MM.1S (cell line): Measurements from ENCODE around the gene MS4A14.

Source experiments
- DNase-seq: peaks from one replicate; pipeline ENCODE4 v3.0.0-alpha.2; 2015
- H2AFZ ChIP-seq: fragments of 300-600 bp; sonication (generic); 2 replicates; pipeline ENCODE4 v1.6.0; 2016; ENCODE audit warnings: antibody characterized with exemption, low read length
- H3F3A ChIP-seq: fragments of 300-600 bp; sonication (generic); 2 replicates; pipeline ENCODE4 v1.6.1; 2016; ENCODE audit warnings: mild to moderate bottlenecking, antibody characterized with exemption, low read length, moderate library complexity, mixed read lengths; ENCODE audit not compliant: insufficient read depth
- H3K27ac ChIP-seq: fragments of 300-600 bp; sonication (generic); 2 replicates; pipeline ENCODE4 v1.5.1; 2016; ENCODE audit warnings: mild to moderate bottlenecking, low read length
- H3K27me3 ChIP-seq: fragments of 300-600 bp; sonication (generic); replicated peaks from 2 replicates; pipeline ENCODE4 v1.6.0; 2016; ENCODE audit warnings: low read length; ENCODE audit not compliant: insufficient read depth
- H3K36me3 ChIP-seq: fragments of 300-600 bp; sonication (generic); replicated peaks from 2 replicates; pipeline ENCODE4 v1.6.1; 2016; ENCODE audit warnings: mild to moderate bottlenecking, low read length, mixed read lengths; ENCODE audit not compliant: insufficient read depth
- H3K4me1 ChIP-seq: fragments of 300-600 bp; sonication (generic); 2 replicates; pipeline ENCODE4 v1.6.1; 2016; ENCODE audit warnings: low read length, mixed read lengths
- H3K4me2 ChIP-seq: fragments of 300-600 bp; sonication (generic); 2 replicates; pipeline ENCODE4 v1.6.0; 2016; ENCODE audit warnings: low read depth, low read length
- H3K4me3 ChIP-seq: fragments of 300-600 bp; sonication (generic); 2 replicates; pipeline ENCODE4 v1.5.1; 2016; ENCODE audit warnings: low read length, mixed read lengths
- H3K79me2 ChIP-seq: fragments of 300-600 bp; sonication (generic); 2 replicates; pipeline ENCODE4 v1.6.1; 2016; ENCODE audit warnings: mixed run types, low read length, mixed read lengths
- H3K9ac ChIP-seq: fragments of 300-600 bp; sonication (generic); 2 replicates; pipeline ENCODE4 v1.6.1; 2016; ENCODE audit warnings: low read length, mixed read lengths
- H3K9me2 ChIP-seq: fragments of 300-600 bp; sonication (generic); replicated peaks from 2 replicates; pipeline ENCODE4 v1.6.1; 2016; ENCODE audit warnings: mild to moderate bottlenecking, low read length, mixed read lengths; ENCODE audit not compliant: insufficient read depth
- H3K9me3 ChIP-seq: fragments of 300-600 bp; sonication (generic); replicated peaks from 2 replicates; pipeline ENCODE4 v1.6.1; 2016; ENCODE audit warnings: mild to moderate bottlenecking, low read length, mixed read lengths; ENCODE audit not compliant: insufficient read depth
- H4K20me1 ChIP-seq: fragments of 300-600 bp; sonication (generic); 2 replicates; pipeline ENCODE4 v1.6.1; 2016; ENCODE audit warnings: mild to moderate bottlenecking, low read length, moderate library complexity, mixed read lengths; ENCODE audit not compliant: insufficient read depth
- EZH2 ChIP-seq: fragments of 300-600 bp; sonication (generic); optimal IDR thresholded peaks from 2 replicates; pipeline ENCODE3; 2017; ENCODE audit warnings: low read depth, mild to moderate bottlenecking, antibody characterized with exemption, low read length, mixed read lengths
- EZH2phosphoT487 ChIP-seq: fragments of 300-600 bp; sonication (generic); IDR thresholded peaks from 2 replicates; pipeline ENCODE4 v1.6.1; 2018; ENCODE audit warnings: antibody characterized with exemption, low read length
- TF ChIP-seq, protein P1 (sequence below): fragments of 300-600 bp; sonication (generic); IDR thresholded peaks from 2 replicates; pipeline ENCODE4 v1.5.1; 2016; ENCODE audit warnings: antibody characterized with exemption, low read length, mixed read lengths

The MS4A14 gene

DNA sequence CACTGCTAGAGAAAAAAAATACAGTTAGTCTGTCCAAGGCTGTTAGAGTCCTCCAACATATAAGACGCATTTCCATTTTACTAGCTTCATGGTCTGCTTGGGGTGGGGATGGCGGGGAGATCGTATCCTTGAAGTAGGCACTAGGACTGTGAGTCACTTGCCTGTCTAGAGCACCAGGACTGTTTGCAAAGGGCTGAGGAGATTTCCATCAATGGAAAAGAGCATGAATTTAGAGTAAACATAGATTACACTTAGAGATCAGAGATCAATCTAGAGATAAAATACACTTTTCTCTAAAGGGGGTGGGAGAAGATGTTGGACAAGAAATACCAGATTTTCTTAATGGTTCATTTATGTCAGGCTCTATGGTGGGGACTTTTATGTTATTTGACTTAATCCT, 19.7 kb upstream of the MS4A14 start:
- no peaks in the 10 kb centered on the region for H3K9me2 ChIP-seq
- H3K27ac ChIP-seq = no peak overlapping the region
- H4K20me1 ChIP-seq = no peaks in the 10 kb centered on the region
- H3K4me1 ChIP-seq = peaks cover 3% of the 10 kb centered on the region
- no peaks in the 10 kb centered on the region for H3K79me2 ChIP-seq
- no peak overlapping the region for H3K4me3 ChIP-seq
- DNase-seq = no peak
- no peak for TF ChIP-seq EZH2
- no peak for TF ChIP-seq EZH2phosphoT487
- TF ChIP-seq, protein P1, sequence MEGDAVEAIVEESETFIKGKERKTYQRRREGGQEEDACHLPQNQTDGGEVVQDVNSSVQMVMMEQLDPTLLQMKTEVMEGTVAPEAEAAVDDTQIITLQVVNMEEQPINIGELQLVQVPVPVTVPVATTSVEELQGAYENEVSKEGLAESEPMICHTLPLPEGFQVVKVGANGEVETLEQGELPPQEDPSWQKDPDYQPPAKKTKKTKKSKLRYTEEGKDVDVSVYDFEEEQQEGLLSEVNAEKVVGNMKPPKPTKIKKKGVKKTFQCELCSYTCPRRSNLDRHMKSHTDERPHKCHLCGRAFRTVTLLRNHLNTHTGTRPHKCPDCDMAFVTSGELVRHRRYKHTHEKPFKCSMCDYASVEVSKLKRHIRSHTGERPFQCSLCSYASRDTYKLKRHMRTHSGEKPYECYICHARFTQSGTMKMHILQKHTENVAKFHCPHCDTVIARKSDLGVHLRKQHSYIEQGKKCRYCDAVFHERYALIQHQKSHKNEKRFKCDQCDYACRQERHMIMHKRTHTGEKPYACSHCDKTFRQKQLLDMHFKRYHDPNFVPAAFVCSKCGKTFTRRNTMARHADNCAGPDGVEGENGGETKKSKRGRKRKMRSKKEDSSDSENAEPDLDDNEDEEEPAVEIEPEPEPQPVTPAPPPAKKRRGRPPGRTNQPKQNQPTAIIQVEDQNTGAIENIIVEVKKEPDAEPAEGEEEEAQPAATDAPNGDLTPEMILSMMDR = no peak
- H2AFZ ChIP-seq = no peak overlapping the region
- H3F3A ChIP-seq = no peaks in the 10 kb centered on the region
- H3K36me3 ChIP-seq = no peaks in the 10 kb centered on the region
- H3K9me3 ChIP-seq = no peaks in the 10 kb centered on the region
- H3K9ac ChIP-seq = no peak overlapping the region
- H3K27me3 ChIP-seq = no peaks in the 10 kb centered on the region
- H3K4me2 ChIP-seq = no peak overlapping the region

DNA sequence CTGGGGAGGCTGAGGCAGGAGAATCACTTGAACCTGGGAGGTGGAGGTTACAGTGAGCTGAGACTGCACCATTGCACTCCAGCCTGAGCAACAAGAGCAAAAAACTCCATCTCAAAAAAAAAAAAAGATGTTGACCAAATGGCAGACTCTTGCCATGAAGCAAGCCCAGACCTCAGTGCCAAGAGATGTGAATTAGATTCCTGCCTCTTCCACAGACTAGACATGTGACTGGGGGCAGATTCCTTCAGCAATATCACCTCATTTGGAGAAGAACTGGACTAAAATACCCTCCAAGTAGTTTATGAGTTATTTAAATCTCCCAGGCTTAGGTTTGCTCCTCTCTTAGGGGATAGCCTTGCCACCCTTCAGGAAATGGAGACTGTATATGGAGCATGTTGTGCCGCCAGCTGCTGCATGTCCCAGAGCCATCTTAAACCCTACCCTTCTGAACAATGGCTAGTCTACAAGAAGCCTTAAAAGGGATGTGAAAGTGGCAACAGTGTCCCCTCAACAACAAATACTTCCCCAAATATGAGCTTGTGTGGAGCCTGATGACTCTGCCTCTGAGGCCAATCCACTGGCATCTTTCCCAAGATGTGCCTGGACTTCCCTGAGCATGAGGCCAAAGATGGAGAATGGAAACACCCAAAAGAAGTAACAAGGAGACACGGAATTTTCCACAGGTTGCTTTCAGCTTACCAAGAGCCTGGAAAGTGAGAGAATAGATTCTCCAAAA, 18.7 kb upstream of the MS4A14 start:
- no peak overlapping the region for H3K9ac ChIP-seq
- H3K36me3 ChIP-seq = no peaks in the 10 kb centered on the region
- TF ChIP-seq, protein P1 = no peak
- no peak for TF ChIP-seq EZH2phosphoT487
- TF ChIP-seq EZH2 = no peak
- H3F3A ChIP-seq = no peaks in the 10 kb centered on the region
- H4K20me1 ChIP-seq = no peaks in the 10 kb centered on the region
- no peaks in the 10 kb centered on the region for H3K79me2 ChIP-seq
- no peaks in the 10 kb centered on the region for H3K9me2 ChIP-seq
- H3K4me1 ChIP-seq = peaks cover 3% of the 10 kb centered on the region
- no peak overlapping the region for H3K4me3 ChIP-seq
- no peak overlapping the region for H3K4me2 ChIP-seq
- H3K27ac ChIP-seq = no peak overlapping the region
- H3K27me3 ChIP-seq = no peaks in the 10 kb centered on the region
- H2AFZ ChIP-seq = no peak overlapping the region
- DNase-seq = no peak
- no peaks in the 10 kb centered on the region for H3K9me3 ChIP-seq

DNA sequence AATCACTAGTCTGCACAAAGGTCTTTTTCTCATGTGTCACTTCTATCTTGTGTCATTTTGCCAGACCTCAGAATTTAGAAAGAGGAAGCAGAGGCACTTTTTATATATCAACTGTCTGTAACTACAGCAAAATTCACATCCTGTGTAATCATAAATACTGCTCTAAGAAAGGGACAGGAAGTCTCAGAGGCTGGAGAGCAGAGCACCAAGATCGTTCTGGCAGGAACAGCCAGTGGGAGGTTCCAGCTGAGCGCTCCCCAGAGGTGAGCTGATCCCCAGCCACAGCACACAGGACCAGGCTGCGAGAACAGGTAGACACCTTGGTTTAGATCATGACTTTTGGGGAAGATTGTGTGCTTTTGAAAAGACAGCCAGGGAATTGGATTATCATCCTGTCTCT, 17.9 kb upstream of the MS4A14 start, which contains the start of gene MS4A7:
Gene MS4A7 (plus strand): TSS at position 179 of the 400 bp plus-strand sequence. CDS start 4,610 bp downstream, outside the sequence.
- no peaks in the 10 kb centered on the region for H3K27me3 ChIP-seq
- H3K4me3 ChIP-seq = no peak within 1 kb of the TSS
- no peaks in the 10 kb centered on the region for H3K9me3 ChIP-seq
- no peak within 1 kb of the TSS for H3K9ac ChIP-seq
- H3K4me1 ChIP-seq = peaks cover 3% of the 10 kb centered on the region
- no peak for TF ChIP-seq EZH2
- TF ChIP-seq, protein P1 = no peak
- no peak for TF ChIP-seq EZH2phosphoT487
- H3K79me2 ChIP-seq = no peaks in the 10 kb centered on the region
- no peak within 1 kb of the TSS for H3K27ac ChIP-seq
- H3F3A ChIP-seq = no peaks in the 10 kb centered on the region
- no peaks in the 10 kb centered on the region for H3K9me2 ChIP-seq
- H2AFZ ChIP-seq = no peak within 1 kb of the TSS
- no peaks in the 10 kb centered on the region for H3K36me3 ChIP-seq
- H4K20me1 ChIP-seq = no peaks in the 10 kb centered on the region
- no peak within 1 kb of the TSS for H3K4me2 ChIP-seq
- peak; percentile 10 for DNase-seq
